Measurements from ENCODE around the gene PRPF18.

DNA sequence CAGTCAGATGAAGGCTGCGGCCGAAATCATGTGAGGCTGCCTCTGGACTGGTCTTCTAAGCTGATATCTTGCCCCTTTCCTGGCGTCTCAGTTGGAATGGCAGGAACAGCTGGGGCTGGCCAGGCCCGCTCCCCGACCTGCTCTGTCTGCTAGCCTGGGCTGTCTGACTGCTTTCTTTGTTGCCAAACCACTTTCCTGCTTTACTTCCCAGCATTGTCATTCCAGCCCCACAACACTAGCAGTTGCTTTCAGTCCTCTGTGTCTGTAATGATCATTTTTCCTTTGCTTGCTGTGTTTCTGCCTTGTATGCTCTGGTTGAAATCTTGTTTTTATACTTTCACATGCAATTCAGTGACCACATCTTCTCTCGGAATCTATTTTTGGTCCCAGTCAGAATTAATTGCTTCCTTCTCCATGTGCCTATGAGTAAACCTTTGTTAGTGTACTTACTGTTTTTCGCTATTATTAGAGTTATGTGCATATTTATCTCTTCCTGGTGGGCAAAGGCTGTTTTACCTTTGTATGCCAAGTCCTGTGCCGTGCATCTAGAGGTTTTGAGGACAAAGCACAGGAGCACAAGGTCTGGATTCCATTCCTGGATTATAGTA is 21.6 kb downstream of the PRPF18 start:
- TF ChIP-seq, protein P1, sequence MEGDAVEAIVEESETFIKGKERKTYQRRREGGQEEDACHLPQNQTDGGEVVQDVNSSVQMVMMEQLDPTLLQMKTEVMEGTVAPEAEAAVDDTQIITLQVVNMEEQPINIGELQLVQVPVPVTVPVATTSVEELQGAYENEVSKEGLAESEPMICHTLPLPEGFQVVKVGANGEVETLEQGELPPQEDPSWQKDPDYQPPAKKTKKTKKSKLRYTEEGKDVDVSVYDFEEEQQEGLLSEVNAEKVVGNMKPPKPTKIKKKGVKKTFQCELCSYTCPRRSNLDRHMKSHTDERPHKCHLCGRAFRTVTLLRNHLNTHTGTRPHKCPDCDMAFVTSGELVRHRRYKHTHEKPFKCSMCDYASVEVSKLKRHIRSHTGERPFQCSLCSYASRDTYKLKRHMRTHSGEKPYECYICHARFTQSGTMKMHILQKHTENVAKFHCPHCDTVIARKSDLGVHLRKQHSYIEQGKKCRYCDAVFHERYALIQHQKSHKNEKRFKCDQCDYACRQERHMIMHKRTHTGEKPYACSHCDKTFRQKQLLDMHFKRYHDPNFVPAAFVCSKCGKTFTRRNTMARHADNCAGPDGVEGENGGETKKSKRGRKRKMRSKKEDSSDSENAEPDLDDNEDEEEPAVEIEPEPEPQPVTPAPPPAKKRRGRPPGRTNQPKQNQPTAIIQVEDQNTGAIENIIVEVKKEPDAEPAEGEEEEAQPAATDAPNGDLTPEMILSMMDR (IDR thresholded peaks at IDR 0.05) = no peak
- TF ChIP-seq POLR2A (IDR thresholded peaks at IDR 0.05) = no peak
